Measurements from ENCODE around the gene MT1B.
A peak's percentile ranks its signal among the peaks of the same experiment; 100 is the strongest.
"Not testable (repeated sequence)": the region's sequence is repeated elsewhere in the genome, so short reads cannot be mapped to it uniquely, and the experiment has no call there.

MT1B gene

GRCh38 chr16:56665286-56666261 is 13.9 kb downstream of the MT1B start:
- DNase-seq, result not testable (repeated sequence)

- DNase-seq, result peak in 16 of 56 donors; percentile 19 to 66 (median 34)
Observed at GRCh38 chr16:56667581-56668571, 16.2 kb downstream of the MT1B start, which contains the start of gene MT1G. MT1G (minus strand) TSS chr16:56668065; CDS start chr16:56667993, 72 bp downstream.

GRCh38 chr16:56669005-56669839 is 17.5 kb downstream of the MT1B start, which contains the start of gene MT1H:
MT1H (plus strand) TSS chr16:56669814; CDS start chr16:56669885, 71 bp downstream.
- peak in 4 of 56 donors; percentile 8 to 35 (median 16) for DNase-seq

- DNase-seq, result peak in 1 of 56 donors; percentile 18
Observed at GRCh38 chr16:56669840-56670619, 18.3 kb downstream of the MT1B start.

- no peak for DNase-seq
Observed at GRCh38 chr16:56670620-56670934, 18.9 kb downstream of the MT1B start.

GRCh38 chr16:56671691-56672090 is 20.0 kb downstream of the MT1B start:
- DNase-seq, result not testable (repeated sequence)

GRCh38 chr16:56672171-56672570 is 20.5 kb downstream of the MT1B start:
- not testable (repeated sequence) for DNase-seq

- peak in 1 of 56 donors; percentile 15 for DNase-seq
Observed at GRCh38 chr16:56672761-56673536, 21.3 kb downstream of the MT1B start.

GRCh38 chr16:56673921-56674320 is 22.2 kb downstream of the MT1B start:
- peak in 3 of 56 donors; percentile 16 to 24 (median 19) for DNase-seq

GRCh38 chr16:56674570-56674969 is 22.9 kb downstream of the MT1B start:
- not testable (repeated sequence) for DNase-seq

GRCh38 chr16:56675685-56676210 is 24.1 kb downstream of the MT1B start:
- DNase-seq, result no peak

GRCh38 chr16:56677474-56677873 is 25.8 kb downstream of the MT1B start:
- DNase-seq, result no peak

- DNase-seq, result no peak
Observed at GRCh38 chr16:56679078-56679730, 27.5 kb downstream of the MT1B start.

GRCh38 chr16:56679818-56680217 is 28.1 kb downstream of the MT1B start:
- peak in 1 of 56 donors; percentile 36 for DNase-seq

GRCh38 chr16:56681939-56682702 is 30.4 kb downstream of the MT1B start, which contains the start of gene MT1X:
MT1X (plus strand) TSS chr16:56682470; CDS start chr16:56682541, 71 bp downstream.
- peak; percentile 37 to 94 (median 80) for DNase-seq

GRCh38 chr16:56682703-56683397 is 31.2 kb downstream of the MT1B start:
- DNase-seq, result no peak

Measured in nucleus accumbens (tissue), 56 donors.